ENCODE results near the gene EPHB2. TPM values are rescaled to one million over a fixed set of nuclear protein-coding genes. Genes with fewer than 3 reads are reported as not detected.

Gene EPHB2
- total RNA-seq, 4 donors from 2014 or later, result 0.32 to 4.0 (median 1.7) TPM

DNA sequence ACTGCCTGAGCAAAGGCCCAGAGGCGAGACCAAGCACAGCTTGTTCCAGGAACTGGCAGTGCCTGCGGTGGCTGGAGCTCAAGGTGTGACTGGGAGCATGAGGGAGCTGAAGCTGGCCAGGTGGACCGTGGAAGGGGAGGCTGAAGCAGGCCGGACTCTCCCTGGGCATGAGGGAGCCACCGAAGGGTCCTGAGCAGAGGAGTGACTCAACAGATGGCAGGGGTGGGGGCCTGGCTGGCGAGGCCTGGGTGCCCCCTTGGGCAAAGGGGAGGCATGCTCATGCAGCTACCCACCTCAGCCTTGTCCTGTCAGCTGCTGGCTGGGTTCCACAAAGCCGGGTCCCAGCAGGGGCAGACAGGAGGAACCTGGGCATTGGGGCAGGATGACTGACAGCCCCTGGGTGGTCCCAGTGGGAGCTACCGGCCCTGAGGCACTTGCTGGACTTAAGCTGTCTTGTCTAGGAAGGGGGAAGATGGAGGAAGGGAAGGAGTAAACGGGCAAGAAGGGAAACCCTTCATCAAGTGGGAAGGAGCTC is 143.1 kb downstream of the EPHB2 start:
- Histone ChIP-seq H3K27ac (no peak overlapping the region), H3K4me1 (peaks cover 11% of the 10 kb centered on the region), H3K9me3 (no peaks in the 10 kb centered on the region), H3K27me3 (no peaks in the 10 kb centered on the region), H3K4me3 (no peak overlapping the region), H3K36me3 (no peaks in the 10 kb centered on the region)
- no peak for DNase-seq (ENCODE audit: low spot score in 2 of 2)
- no peak for TF ChIP-seq EP300 (IDR thresholded peaks at IDR 0.05)
- TF ChIP-seq POLR2A (IDR thresholded peaks at IDR 0.05), result no peak
- TF ChIP-seq CTCF (IDR thresholded peaks at IDR 0.05), result no peak
- TF ChIP-seq POLR2AphosphoS5 (IDR thresholded peaks at IDR 0.05), result no peak
- 82% methylated on average over 9 of the region's 9 CpGs for WGBS

DNA sequence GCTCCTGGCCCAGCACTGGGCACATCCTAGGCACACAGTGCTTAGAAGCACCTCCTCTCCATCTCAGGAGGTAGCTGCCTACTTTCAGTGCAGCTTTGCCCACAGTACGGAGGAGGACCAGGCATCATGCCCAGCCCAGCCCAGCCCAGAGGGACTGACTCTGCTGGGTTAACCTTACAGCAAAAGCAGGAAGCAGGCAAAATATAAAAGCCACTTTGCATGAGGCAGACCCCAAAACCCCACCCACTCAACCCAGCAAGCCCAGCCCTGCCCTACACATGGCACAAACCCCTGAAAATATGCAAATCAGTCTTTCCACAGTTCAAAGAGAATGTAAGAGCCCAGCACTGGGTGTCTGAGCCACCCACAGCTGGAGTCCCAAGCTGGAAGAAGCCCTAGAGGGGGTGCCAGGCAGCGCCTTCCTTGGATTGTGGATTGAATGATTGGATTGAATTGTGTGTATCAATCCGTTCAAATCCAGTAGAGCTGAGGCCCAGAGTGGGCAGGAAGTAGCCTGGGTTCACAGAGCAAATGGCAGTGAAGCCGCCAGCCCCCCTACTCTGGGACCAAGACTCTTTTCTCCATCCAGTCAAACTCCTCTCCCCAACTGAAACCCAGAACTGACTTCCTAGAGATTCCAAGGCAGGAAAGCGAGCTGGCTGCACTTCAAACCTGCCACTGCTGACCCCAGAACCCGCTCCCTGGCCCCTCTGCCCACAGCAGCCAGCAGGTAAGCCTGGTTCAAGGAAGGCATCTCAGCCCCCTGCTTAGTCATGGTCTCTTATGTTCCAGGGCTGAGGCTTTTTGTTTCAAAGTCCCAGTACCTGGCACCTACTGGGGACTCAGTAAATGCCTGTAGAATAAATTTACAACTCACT is 144.3 kb downstream of the EPHB2 start:
- no peak for DNase-seq (ENCODE audit: low spot score in 2 of 2)
- TF ChIP-seq CTCF (IDR thresholded peaks at IDR 0.05) (no peak), EP300 (IDR thresholded peaks at IDR 0.05) (no peak), POLR2AphosphoS5 (IDR thresholded peaks at IDR 0.05) (no peak), POLR2A (IDR thresholded peaks at IDR 0.05) (no peak)
- no peak overlapping the region for H3K27ac ChIP-seq
- WGBS, result 74% methylated on average over 5 of the region's 6 CpGs
- no peak overlapping the region for H3K4me3 ChIP-seq
- H3K4me1 ChIP-seq, result peaks cover 11% of the 10 kb centered on the region
- no peaks in the 10 kb centered on the region for H3K27me3 ChIP-seq
- no peaks in the 10 kb centered on the region for H3K9me3 ChIP-seq
- no peaks in the 10 kb centered on the region for H3K36me3 ChIP-seq

DNA sequence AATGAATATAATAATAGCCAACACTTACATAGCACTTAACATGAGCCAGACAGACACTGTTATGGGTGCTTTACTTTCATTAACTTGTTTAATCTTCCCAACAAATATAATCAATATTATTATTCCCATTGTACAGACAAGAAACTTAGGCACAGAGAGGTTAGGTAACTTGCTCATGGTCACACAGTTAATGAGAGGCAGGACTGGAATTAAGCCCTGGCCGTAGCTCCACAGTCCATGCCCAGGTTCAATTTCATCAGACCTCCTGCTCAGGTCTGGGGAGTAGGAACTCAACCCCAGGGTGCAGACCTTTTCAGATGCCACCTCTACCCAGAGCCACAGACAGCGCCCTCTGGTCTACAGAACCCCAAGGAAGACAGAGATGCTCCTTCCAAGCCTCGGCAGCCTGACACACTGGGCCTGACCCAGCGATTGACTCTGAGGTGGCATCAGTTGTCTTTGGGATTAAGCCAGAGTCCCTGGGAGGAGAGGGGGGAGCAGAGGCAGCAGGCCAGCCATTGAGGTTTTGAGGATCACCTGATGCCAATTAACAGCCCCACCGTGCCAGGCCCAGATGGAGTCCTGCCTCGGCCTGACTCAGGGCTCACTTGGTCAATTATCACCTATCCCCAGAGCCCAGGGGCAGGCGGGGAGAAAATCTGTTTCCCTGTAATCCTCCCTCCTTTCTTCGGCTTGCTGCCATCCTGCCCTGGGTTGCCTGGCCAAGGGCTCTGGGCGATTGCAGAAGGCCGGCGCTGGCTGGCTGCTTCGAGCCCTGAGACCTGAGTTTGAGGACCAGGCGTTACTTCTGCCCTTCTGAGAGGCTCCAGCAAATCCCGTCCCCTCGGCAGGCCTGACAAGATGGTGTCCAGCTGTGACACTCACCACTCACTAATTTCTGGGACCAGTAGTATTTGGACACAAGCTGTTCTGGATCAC is 145.3 kb downstream of the EPHB2 start:
- H3K27ac ChIP-seq, result no peak overlapping the region

DNA sequence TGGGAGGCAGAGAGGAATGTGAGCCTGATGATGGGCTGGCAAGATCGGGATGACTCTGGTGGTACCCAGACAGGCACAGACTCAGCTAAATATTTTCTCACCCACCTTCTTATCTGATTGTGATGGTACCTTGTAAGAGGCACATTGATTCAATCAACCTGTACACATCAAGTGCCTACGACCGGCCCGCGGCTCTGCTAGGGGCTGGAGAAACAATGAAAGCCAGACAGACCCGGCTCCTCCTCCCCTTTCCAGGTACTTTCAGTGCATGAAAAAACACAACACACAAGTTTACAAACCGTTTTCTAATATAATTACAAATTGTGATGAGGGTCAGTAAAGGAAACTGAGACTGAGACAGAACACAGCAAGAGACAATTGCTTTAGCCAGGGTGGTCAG is 147.0 kb downstream of the EPHB2 start:
- Histone ChIP-seq H3K27me3 (no peaks in the 10 kb centered on the region), H3K4me1 (peaks cover 11% of the 10 kb centered on the region), H3K27ac (no peak overlapping the region), H3K9me3 (no peaks in the 10 kb centered on the region), H3K4me3 (no peak overlapping the region), H3K36me3 (no peaks in the 10 kb centered on the region)
- DNase-seq (ENCODE audit: low spot score in 2 of 2), result no peak
- TF ChIP-seq CTCF (IDR thresholded peaks at IDR 0.05), result no peak
- no peak for TF ChIP-seq POLR2A (IDR thresholded peaks at IDR 0.05)
- TF ChIP-seq EP300 (IDR thresholded peaks at IDR 0.05), result no peak
- no peak for TF ChIP-seq POLR2AphosphoS5 (IDR thresholded peaks at IDR 0.05)
- 86% methylated on average over 7 of the region's 7 CpGs for WGBS

More for the DNA sequence above, 145.3 kb downstream of the EPHB2 start:
- no peaks in the 10 kb centered on the region for H3K9me3 ChIP-seq
- H3K27me3 ChIP-seq, result no peaks in the 10 kb centered on the region
- peaks cover 11% of the 10 kb centered on the region for H3K4me1 ChIP-seq
- DNase-seq (ENCODE audit: low spot score in 2 of 2), result no peak
- no peak for TF ChIP-seq POLR2AphosphoS5 (IDR thresholded peaks at IDR 0.05)
- TF ChIP-seq POLR2A (IDR thresholded peaks at IDR 0.05), result no peak
- TF ChIP-seq CTCF (IDR thresholded peaks at IDR 0.05), result no peak
- no peak for TF ChIP-seq EP300 (IDR thresholded peaks at IDR 0.05)
- no peaks in the 10 kb centered on the region for H3K36me3 ChIP-seq
- WGBS, result 64% methylated on average over 3 of the region's 15 CpGs
- no peak overlapping the region for H3K4me3 ChIP-seq

Data from suprapubic skin (tissue), 4 donors.